Kidney (tissue), 14 donors: ENCODE measurements around the gene ARMC5. TPM values are rescaled to one million over a fixed set of nuclear protein-coding genes. Genes with fewer than 3 reads are reported as not detected.

Experiments used
- DNase-seq, 5 donors: peaks; one replicate each; pipeline ENCODE4 v3.0.0-alpha.2; 2013 to 2020
- FAIRE-seq: peaks from 2 replicates; lab custom pipeline; 2012; peaks lifted over from hg19 to GRCh38; lab: Jason Lieb, UNC
- H3K27ac ChIP-seq, 2 donors: one replicate each; pipeline ENCODE4 v1.7.0; 2013; ENCODE audit warnings: low read depth in 2 of 2, low read length in 2 of 2, inconsistent platforms in 1 of 2
- H3K27me3 ChIP-seq: one replicate; pipeline ENCODE4 v1.7.1; 2013; ENCODE audit warnings: low read length, inconsistent platforms; ENCODE audit not compliant: control insufficient read depth, insufficient read depth
- H3K36me3 ChIP-seq, 3 donors: one replicate each; pipeline versions ENCODE4 v1.7.0 to v1.7.1; 2013; ENCODE audit warnings: low read length in 3 of 3, control low read depth in 1 of 3, inconsistent platforms in 1 of 3; ENCODE audit not compliant: insufficient read depth in 3 of 3, control insufficient read depth in 2 of 3
- H3K4me1 ChIP-seq, 3 donors: one replicate each; pipeline versions ENCODE4 v1.7.0 to v1.7.1; 2013; ENCODE audit warnings: low read length in 3 of 3, inconsistent platforms in 1 of 3, low read depth in 1 of 3; ENCODE audit not compliant: control insufficient read depth in 2 of 3, insufficient read depth in 2 of 3
- H3K4me3 ChIP-seq, 3 donors: one replicate each; pipeline versions ENCODE4 v1.7.0 to v1.8.1; 2013; ENCODE audit warnings: low read length in 3 of 3, control low read depth in 1 of 3, inconsistent platforms in 1 of 3
- H3K9ac ChIP-seq, 3 donors: one replicate each; pipeline versions ENCODE4 v1.7.0 to v1.7.1; 2013; ENCODE audit warnings: low read length in 3 of 3, control low read depth in 1 of 3, inconsistent platforms in 1 of 3
- H3K9me3 ChIP-seq, 3 donors: one replicate each; pipeline versions ENCODE4 v1.7.0 to v1.7.1; 2013; ENCODE audit warnings: low read length in 3 of 3, control low read depth in 1 of 3, inconsistent platforms in 1 of 3; ENCODE audit not compliant: control insufficient read depth in 2 of 3, insufficient read depth in 1 of 3
- CTCF ChIP-seq: IDR thresholded peaks from 3 replicates; pipeline ENCODE4 v1.5.1; 2012; ENCODE audit warnings: mild to moderate bottlenecking, moderate library complexity, borderline replicate concordance; ENCODE audit not compliant: insufficient read depth; ENCODE audit errors: extremely low read depth
- intact Hi-C: fragments of 100-400 bp; cut with DNase I; formaldehyde crosslinking; loops from one replicate; pipeline ENCODE4 v1.11.1; 2022
- polyA plus RNA-seq: library from polyadenylated mRNA; stranded (reverse); fragments of 350-450 nt; fragmentation: Illumina TruSeq; extraction: RNeasy Lipid Tissue Mini Kit (QIAGEN cat#74804); gene quantifications from one replicate; pipeline ENCODE4 v1.2.3, GENCODE V29; 2014; ENCODE audit warnings: low read depth, low replicate concordance; ENCODE audit not compliant: insufficient read depth
- total RNA-seq: library from RNA; stranded (reverse); fragmentation: NEBNext Ultra II Directional; extraction: Animal tissue kit (Norgen Biotek cat#: 25700); gene quantifications from one replicate; pipeline ENCODE4 v1.2.1, GENCODE V29; 2021
- donor health status: control.
- donor health status: control.
- donor health status: control.
- donor health status: control.
- donor health status: control.
- donor health status: DM: yes; HTN: yes; CAD: no.
- donor health status: Normal renal cell carcinoma (clear cell type).

ARMC5 gene
- total and polyA plus RNA-seq, 2 donors from 2014 or later = 9.6 to 10.9 TPM

DNA sequence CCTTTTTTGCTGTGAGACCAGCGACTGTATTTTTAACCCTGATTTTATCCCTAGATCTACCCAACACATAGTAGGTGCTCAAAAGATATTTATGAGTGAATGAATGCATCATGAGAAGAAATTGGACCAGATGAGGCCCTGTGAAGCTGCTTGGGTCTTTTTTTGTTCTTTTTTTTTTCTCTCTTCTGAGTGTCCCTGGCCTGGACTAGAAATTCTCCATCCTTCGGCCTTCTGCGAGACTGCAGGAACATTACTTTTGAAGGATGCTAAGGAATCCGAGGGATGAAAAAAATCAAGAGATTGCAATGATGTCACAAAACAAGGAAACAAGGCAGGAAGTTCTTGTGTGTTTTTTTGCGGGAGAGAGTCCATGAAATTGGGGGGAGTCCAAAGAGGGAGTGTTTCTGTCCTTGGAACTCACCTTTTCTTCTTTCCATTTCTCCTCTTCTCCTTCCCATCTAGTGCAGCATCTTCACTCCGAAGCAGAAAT, 49.5 kb downstream of the ARMC5 start:
- Histone ChIP-seq H3K9me3 (no peaks in the 10 kb centered on the region), H3K27me3 (no peaks in the 10 kb centered on the region), H3K36me3 (peaks cover 0 to 4% (median 3%) of the 10 kb centered on the region in 3 donors), H3K4me1 (peaks cover 0 to 13% (median 6%) of the 10 kb centered on the region in 3 donors), H3K4me3 (peak overlapping the region; percentile 89 to 98 (median 93)), H3K27ac (peak overlapping the region; percentile 92 to 94), H3K9ac (peak overlapping the region; percentile 86 to 95 (median 95))
- DNase-seq (peak in 2 of 5 donors; percentile 22 to 74), FAIRE-seq (no peak)
- no peak for TF ChIP-seq CTCF
- intact Hi-C loops = no loop called here

- intact Hi-C loops = no loop called here
- Histone ChIP-seq H3K27me3 (no peaks in the 10 kb centered on the region), H3K36me3 (no peaks in the 10 kb centered on the region), H3K9me3 (no peaks in the 10 kb centered on the region), H3K4me1 (peaks cover 0 to 4% (median 0%) of the 10 kb centered on the region in 3 donors), H3K27ac (no peak overlapping the region), H3K9ac (no peak overlapping the region), H3K4me3 (no peak overlapping the region)
- TF ChIP-seq CTCF = no peak
- FAIRE-seq = no peak
- DNase-seq = no peak
Measured at GRCh38 chr16:31513126-31513525, 53.8 kb downstream of the ARMC5 start.

- peaks cover 0 to 3% (median 0%) of the 10 kb centered on the region in 3 donors for H3K4me1 ChIP-seq
- no peak overlapping the region for H3K4me3 ChIP-seq
- H3K36me3 ChIP-seq = no peaks in the 10 kb centered on the region
- no peak overlapping the region for H3K9ac ChIP-seq
- intact Hi-C loops = no loop called here
- H3K27me3 ChIP-seq = no peaks in the 10 kb centered on the region
- FAIRE-seq (no peak), DNase-seq (no peak)
- no peak overlapping the region for H3K27ac ChIP-seq
- no peak for TF ChIP-seq CTCF
- H3K9me3 ChIP-seq = no peaks in the 10 kb centered on the region
Measured at GRCh38 chr16:31513884-31514283, 54.6 kb downstream of the ARMC5 start.

Other genes starting within 250 kb of the ARMC5 start
- 0.06 TPM for gene TRIM72, start 245.4 kb upstream of the ARMC5 start, total RNA-seq
- gene TRIM72, start 245.4 kb upstream of the ARMC5 start, polyA plus RNA-seq = 0.11 TPM
- gene PYDC1, start 242.4 kb upstream of the ARMC5 start, total RNA-seq = not detected
- gene PYDC1, start 242.4 kb upstream of the ARMC5 start, polyA plus RNA-seq = not detected
- gene ITGAM, start 199.5 kb upstream of the ARMC5 start, total RNA-seq = 18.9 TPM
- 1.2 TPM for gene ITGAM, start 199.5 kb upstream of the ARMC5 start, polyA plus RNA-seq
- 11.9 TPM for gene ITGAX, start 104.3 kb upstream of the ARMC5 start, total RNA-seq
- gene ITGAX, start 104.3 kb upstream of the ARMC5 start, polyA plus RNA-seq = 0.37 TPM
- gene ITGAD, start 66.2 kb upstream of the ARMC5 start, total RNA-seq = 0.13 TPM
- not detected for gene ITGAD, start 66.2 kb upstream of the ARMC5 start, polyA plus RNA-seq
- not detected for gene COX6A2, start 31.1 kb upstream of the ARMC5 start, total RNA-seq
- gene COX6A2, start 31.1 kb upstream of the ARMC5 start, polyA plus RNA-seq = 5.5 TPM
- gene ZNF843, start 16.7 kb upstream of the ARMC5 start, total RNA-seq = 1.4 TPM
- gene ZNF843, start 16.7 kb upstream of the ARMC5 start, polyA plus RNA-seq = 0.67 TPM
- gene TGFB1I1, start 12.7 kb downstream of the ARMC5 start, total RNA-seq = 54.4 TPM
- 27.5 TPM for gene TGFB1I1, start 12.7 kb downstream of the ARMC5 start, polyA plus RNA-seq
- gene SLC5A2, start 23.6 kb downstream of the ARMC5 start, total RNA-seq = 4.8 TPM
- gene SLC5A2, start 23.6 kb downstream of the ARMC5 start, polyA plus RNA-seq = 208 TPM
- gene RUSF1, start 48.9 kb downstream of the ARMC5 start, total RNA-seq = 69.2 TPM
- gene RUSF1, start 48.9 kb downstream of the ARMC5 start, polyA plus RNA-seq = 51.8 TPM
- not detected for gene AHSP, start 68.4 kb downstream of the ARMC5 start, total RNA-seq
- not detected for gene AHSP, start 68.4 kb downstream of the ARMC5 start, polyA plus RNA-seq